Smooth muscle cell (in vitro differentiated cells): Measurements from ENCODE around the gene MTERF2. TPM values are rescaled to one million over a fixed set of nuclear protein-coding genes. Genes with fewer than 3 reads are reported as not detected.
A peak's percentile ranks its signal among the peaks of the same experiment; 100 is the strongest.
"Not testable (repeated sequence)": the region's sequence is repeated elsewhere in the genome, so short reads cannot be mapped to it uniquely, and the experiment has no call there.

ENCODE experiments used
- DNase-seq: peaks from one replicate; lab custom pipeline; 2025; ENCODE audit not compliant: unreplicated experiment; lab: John Stamatoyannopoulos, UW
- H2AFZ ChIP-seq: fragments of 200-600 bp; sonication (generic); 2 replicates; pipeline ENCODE4 v1.6.0; 2016; ENCODE audit warnings: antibody characterized with exemption, low read depth, mild to moderate bottlenecking
- H3F3A ChIP-seq: fragments of 200-600 bp; sonication (generic); 2 replicates; pipeline ENCODE4 v1.6.0; 2017; ENCODE audit warnings: antibody characterized with exemption, low read depth
- H3K27ac ChIP-seq: fragments of 200-600 bp; sonication (generic); 2 replicates; pipeline ENCODE4 v1.5.1; 2016; ENCODE audit warnings: low read depth, mild to moderate bottlenecking
- H3K27me3 ChIP-seq: fragments of 200-600 bp; sonication (generic); 2 replicates; pipeline ENCODE4 v1.6.1; 2016; ENCODE audit warnings: low read depth, mild to moderate bottlenecking
- H3K36me3 ChIP-seq: fragments of 200-600 bp; sonication (generic); 2 replicates; pipeline ENCODE4 v1.5.1; 2016; ENCODE audit warnings: low read depth
- H3K4me1 ChIP-seq: fragments of 200-600 bp; sonication (generic); 2 replicates; pipeline ENCODE4 v1.5.1; 2016; ENCODE audit warnings: low read depth
- H3K4me2 ChIP-seq: fragments of 200-600 bp; sonication (generic); 2 replicates; pipeline ENCODE4 v1.6.0; 2016; ENCODE audit warnings: mild to moderate bottlenecking
- H3K4me3 ChIP-seq: fragments of 200-600 bp; sonication (generic); 2 replicates; pipeline ENCODE4 v1.5.1; 2016; ENCODE audit warnings: mild to moderate bottlenecking
- H3K79me2 ChIP-seq: fragments of 200-600 bp; sonication (generic); 2 replicates; pipeline ENCODE4 v1.6.0; 2016; ENCODE audit warnings: low read depth, mild to moderate bottlenecking
- H3K9ac ChIP-seq: fragments of 200-600 bp; sonication (generic); 2 replicates; pipeline ENCODE4 v1.6.0; 2016; ENCODE audit warnings: low read depth
- H3K9me3 ChIP-seq: fragments of 200-600 bp; sonication (generic); replicated peaks from 2 replicates; pipeline ENCODE4 v1.5.1; 2016; ENCODE audit warnings: low read depth
- H4K20me1 ChIP-seq: fragments of 200-600 bp; sonication (generic); 2 replicates; pipeline ENCODE4 v1.6.0; 2016; ENCODE audit warnings: low read depth
- CTCF ChIP-seq: fragments of 200-600 bp; sonication (generic); IDR thresholded peaks from 2 replicates; pipeline ENCODE4 v1.5.1; 2017; ENCODE audit warnings: borderline replicate concordance, mild to moderate bottlenecking, antibody characterized with exemption; ENCODE audit not compliant: insufficient read depth, poor library complexity, severe bottlenecking
- WGBS: methylation state at CpG from one replicate; pipeline ENCODE4 v1.1.7; 2016; ENCODE audit warnings: low lambda C conversion rate; 5-methylcytosine and 5-hydroxymethylcytosine counted together
- polyA plus RNA-seq: library from polyadenylated mRNA; unstranded; fragments of >200 nt; fragmentation: Nextera tagmentation; extraction: Ambion mirVana; gene quantifications from 2 replicates; pipeline ENCODE4 v1.2.1, GENCODE V29; 2016
- total RNA-seq: library from RNA; depleted of rRNA; stranded (reverse); fragments of >200 nt; gene quantifications from 2 replicates; pipeline ENCODE4 v1.2.3, GENCODE V29; 2014

Gene MTERF2
- total and polyA plus RNA-seq, 2 experiments from 2014 or later: 2.8 to 5.0 TPM

- Histone ChIP-seq H3K27me3 (no peaks in the 10 kb centered on the region), H3K4me2 (peak overlapping the region; percentile 83), H4K20me1 (no peaks in the 10 kb centered on the region), H3K79me2 (peaks cover 35% of the 10 kb centered on the region), H3K9me3 (no peaks in the 10 kb centered on the region), H3F3A (peaks cover 9% of the 10 kb centered on the region), H2AFZ (no peak overlapping the region), H3K36me3 (no peaks in the 10 kb centered on the region), H3K4me1 (peaks cover 23% of the 10 kb centered on the region), H3K4me3 (peak overlapping the region; percentile 26), H3K27ac (peak overlapping the region; percentile 99), H3K9ac (peak overlapping the region; percentile 97)
- DNase-seq: no peak
- TF ChIP-seq CTCF: no peak
- 79% methylated on average over 4 of the region's 4 CpGs for WGBS
These were observed 40.1 kb upstream of the MTERF2 start for GRCh38 chr12:107026806-107027635.

- not testable (repeated sequence) for DNase-seq, H3K27me3 ChIP-seq, H3K9me3 ChIP-seq, H3K4me2 ChIP-seq, H4K20me1 ChIP-seq, H3K4me3 ChIP-seq, H3F3A ChIP-seq, H3K36me3 ChIP-seq, H2AFZ ChIP-seq
- Histone ChIP-seq H3K9ac (peak overlapping the region; percentile 97), H3K4me1 (peaks cover 23% of the 10 kb centered on the region), H3K27ac (peak overlapping the region; percentile 99), H3K79me2 (peaks cover 32% of the 10 kb centered on the region)
These were observed 39.4 kb upstream of the MTERF2 start for GRCh38 chr12:107026356-107026755.

GRCh38 chr12:107025671-107026070, 38.7 kb upstream of the MTERF2 start:
- Histone ChIP-seq H3K36me3 (no peaks in the 10 kb centered on the region), H3K4me1 (peaks cover 23% of the 10 kb centered on the region), H4K20me1 (no peaks in the 10 kb centered on the region), H2AFZ (no peak overlapping the region), H3K27me3 (no peaks in the 10 kb centered on the region), H3K4me3 (no peak overlapping the region), H3K27ac (peak overlapping the region; percentile 35), H3F3A (peaks cover 9% of the 10 kb centered on the region), H3K9me3 (no peaks in the 10 kb centered on the region), H3K4me2 (no peak overlapping the region), H3K79me2 (peaks cover 31% of the 10 kb centered on the region), H3K9ac (no peak overlapping the region)
- DNase-seq: no peak
- 91% methylated on average over 1 of the region's 1 CpG for WGBS
- TF ChIP-seq CTCF: no peak

- Histone ChIP-seq H3K27me3 (no peaks in the 10 kb centered on the region), H3K4me2 (no peak overlapping the region), H3K4me1 (no peaks in the 10 kb centered on the region), H3K36me3 (peaks cover 5% of the 10 kb centered on the region), H3K9me3 (no peaks in the 10 kb centered on the region), H3K27ac (no peak overlapping the region), H3F3A (no peaks in the 10 kb centered on the region), H2AFZ (no peak overlapping the region), H3K79me2 (peaks cover 16% of the 10 kb centered on the region), H3K4me3 (no peak overlapping the region), H4K20me1 (no peaks in the 10 kb centered on the region), H3K9ac (no peak overlapping the region)
- no peak for DNase-seq
- WGBS: 95% methylated on average over 2 of the region's 2 CpGs
- TF ChIP-seq CTCF: no peak
These were observed 32.6 kb upstream of the MTERF2 start for GRCh38 chr12:107019546-107019945.
